Measurements from ENCODE around the gene CIB4. TPM values are rescaled to one million over a fixed set of nuclear protein-coding genes. Genes with fewer than 3 reads are reported as not detected.

The CIB4 gene
- total RNA-seq, 4 donors from 2014 or later = not detected

DNA sequence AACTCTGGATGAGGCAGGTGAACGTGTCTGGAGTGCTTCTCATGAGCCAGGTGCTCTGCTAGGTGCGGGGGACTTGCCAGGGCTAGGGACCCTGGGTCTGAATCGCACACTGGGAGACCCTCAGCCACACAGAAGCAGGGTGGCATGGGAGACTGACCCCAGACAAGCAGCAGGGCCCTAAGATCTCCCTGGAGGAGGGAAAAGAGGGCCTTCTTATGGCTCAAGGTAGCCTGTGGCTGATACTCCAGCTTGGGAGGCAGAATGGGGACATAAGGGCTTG is 12.8 kb upstream of the CIB4 start:
- ATAC-seq (ENCODE audit: low FRiP score) = no peak
- no peak for TF ChIP-seq CTCF (IDR thresholded peaks at IDR 0.05)
- DNase-seq (ENCODE audit: low spot score) = no peak

DNA sequence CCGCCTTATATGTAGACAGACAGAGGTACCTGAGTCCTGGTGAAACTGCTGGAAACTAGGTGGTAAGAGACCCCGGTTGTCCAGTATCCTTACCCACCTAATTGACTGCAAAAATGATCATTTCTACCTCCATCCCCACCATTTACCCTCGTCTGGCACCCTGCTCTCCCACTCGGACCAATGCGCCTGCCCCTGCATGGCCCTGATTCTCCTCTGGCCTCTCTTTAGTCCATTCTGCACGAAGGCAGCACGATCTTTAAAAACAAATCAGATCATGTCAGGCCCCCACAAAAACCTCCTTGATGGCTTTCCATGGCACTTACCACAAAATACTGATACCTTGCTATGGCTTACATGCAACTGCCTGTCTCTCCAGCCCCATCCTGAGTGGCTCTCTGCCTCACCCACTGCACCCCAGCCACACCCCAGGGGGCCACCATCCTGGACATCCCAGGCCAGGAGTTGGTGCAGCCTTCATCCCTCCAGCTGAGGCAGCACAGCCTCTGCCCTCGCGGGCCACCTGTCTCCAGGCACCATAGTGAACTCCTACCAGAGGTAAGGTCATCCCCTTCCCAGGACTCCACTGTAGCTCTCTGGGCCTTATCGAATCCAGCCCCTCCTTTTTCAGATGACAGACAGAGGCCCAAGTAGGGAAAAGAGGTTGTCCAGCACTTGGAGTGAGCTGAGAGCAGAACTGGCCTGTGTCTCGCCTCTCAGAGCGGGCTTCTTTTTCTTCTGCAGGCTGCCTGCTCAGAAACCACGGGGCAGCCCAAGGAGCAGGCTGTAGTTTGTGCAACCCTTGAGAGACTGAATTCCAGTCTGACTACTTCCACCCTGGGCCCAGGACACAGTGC is 12.3 kb upstream of the CIB4 start:
- DNase-seq (ENCODE audit: low spot score) (peak; percentile 6), ATAC-seq (ENCODE audit: low FRiP score) (no peak)

GRCh38 chr2:26652361-26653041 is 11.3 kb upstream of the CIB4 start:
- no peak for TF ChIP-seq CTCF (IDR thresholded peaks at IDR 0.05)
- DNase-seq (ENCODE audit: low spot score) (peak; percentile 11), ATAC-seq (ENCODE audit: low FRiP score) (no peak)

More for the DNA sequence above, 12.3 kb upstream of the CIB4 start:
- no peak for TF ChIP-seq CTCF (IDR thresholded peaks at IDR 0.05)

DNA sequence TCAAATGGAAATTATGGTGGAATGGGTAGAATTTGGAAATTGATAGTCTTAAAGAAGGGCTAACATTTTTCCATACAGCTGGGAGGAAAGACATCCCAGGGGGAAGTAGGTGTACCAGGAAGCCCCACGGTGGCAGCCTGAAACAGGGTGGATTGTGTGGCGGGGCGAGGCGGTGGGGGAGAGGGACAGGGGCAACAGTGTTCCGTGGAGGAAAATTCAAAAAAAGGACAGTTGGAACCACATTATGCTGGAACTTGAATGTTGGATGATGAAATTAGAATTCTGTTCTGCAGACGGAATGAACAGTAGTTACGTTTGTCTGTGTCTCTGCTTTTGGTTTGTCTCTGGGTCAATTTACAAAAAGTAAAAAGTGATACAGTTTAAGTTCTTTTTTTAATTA is 10.6 kb upstream of the CIB4 start:
- DNase-seq (ENCODE audit: low spot score) = no peak
- no peak for TF ChIP-seq CTCF (IDR thresholded peaks at IDR 0.05)
- ATAC-seq (ENCODE audit: low FRiP score) = no peak

DNA sequence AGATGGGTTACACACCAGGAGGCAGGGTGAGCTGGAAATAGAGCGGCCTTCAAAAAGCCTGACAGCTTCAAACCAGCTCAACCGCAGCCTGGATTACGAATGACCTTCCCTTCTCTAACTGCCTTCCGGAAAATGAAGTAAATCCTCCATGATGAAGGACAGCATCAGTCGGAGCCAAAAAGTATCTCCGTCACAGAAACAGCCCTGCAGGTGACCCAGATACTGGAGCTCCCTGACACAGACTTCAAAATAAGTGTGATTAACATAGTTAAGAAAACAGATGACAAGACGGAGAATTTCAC is 10.3 kb upstream of the CIB4 start:
- peak; percentile 5 for DNase-seq (ENCODE audit: low spot score)
- no peak for ATAC-seq (ENCODE audit: low FRiP score)
- no peak for TF ChIP-seq CTCF (IDR thresholded peaks at IDR 0.05)

- no peak for TF ChIP-seq CTCF (IDR thresholded peaks at IDR 0.05)
- ATAC-seq (ENCODE audit: low FRiP score) (no peak), DNase-seq (ENCODE audit: low spot score) (peak; percentile 18)
Observed at GRCh38 chr2:26650713-26651469, 9.7 kb upstream of the CIB4 start.

Measured in omental fat pad (tissue), 4 donors.